Panc1 (cell line): ENCODE data around the gene LDB2. TPM values are rescaled to one million over a fixed set of nuclear protein-coding genes. Genes with fewer than 3 reads are reported as not detected.

ENCODE experiments used
- ATAC-seq: fragments of 200-7000 bp; cut with Tn5 transposase; 2 replicates; pipeline ENCODE4 v1.9.1; 2020; ENCODE audit warnings: mild to moderate bottlenecking, moderate library complexity
- BruUV-seq: library from RNA; stranded (reverse); fragments of 400-500 nt; replicated peaks from 2 replicates; lab custom pipeline; 2021; lab: Mats Ljungman, UMichigan
- CTCF ChIA-PET: fragments of 300-600 bp; sonication (Branson Sonifier 250); formaldehyde crosslinking; loops from one replicate; lab custom pipeline; 2022; ENCODE audit warnings: antibody characterized with exemption; lab: Charles Lee
- POLR2A ChIA-PET: fragments of 300-600 bp; sonication (Branson Sonifier 250); formaldehyde crosslinking; loops from one replicate; lab custom pipeline; 2022; ENCODE audit warnings: antibody characterized with exemption; lab: Charles Lee
- DNase-seq: peaks from one replicate; pipeline ENCODE4 v3.0.0-alpha.2; 2010; ENCODE audit warnings: low read depth, low spot score
- H3K27ac ChIP-seq: 2 replicates; pipeline ENCODE4 v1.5.1; 2011; ENCODE audit warnings: mild to moderate bottlenecking, low read length, inconsistent platforms
- H3K27me3 ChIP-seq: fragments of 200-500 bp; sonication (Bioruptor generic); 2 replicates; pipeline ENCODE4 v1.6.0; 2014; ENCODE audit warnings: low read length, inconsistent platforms; ENCODE audit not compliant: control insufficient read depth, insufficient read depth
- H3K36me3 ChIP-seq: fragments of 200-500 bp; sonication (Bioruptor generic); 2 replicates; pipeline ENCODE4 v1.5.1; 2014; ENCODE audit warnings: inconsistent platforms, mild to moderate bottlenecking, low read length, moderate library complexity; ENCODE audit not compliant: control insufficient read depth, insufficient read depth
- H3K4me1 ChIP-seq: 2 replicates; pipeline ENCODE4 v1.5.1; 2011; ENCODE audit warnings: inconsistent platforms, mild to moderate bottlenecking, low read length, moderate library complexity; ENCODE audit not compliant: control insufficient read depth, insufficient read depth
- H3K4me3 ChIP-seq, 2 experiments: 2 replicates each; pipeline ENCODE4 v1.5.1; 2011 to 2012; ENCODE audit warnings: low read depth in 2 of 2, low read length in 2 of 2, mild to moderate bottlenecking in 2 of 2, inconsistent platforms in 1 of 2, moderate library complexity in 1 of 2
- H3K9me3 ChIP-seq: fragments of 200-500 bp; sonication (Bioruptor generic); 2 replicates; pipeline ENCODE4 v1.5.1; 2014; ENCODE audit warnings: low read depth, mild to moderate bottlenecking, inconsistent platforms, low read length, moderate library complexity; ENCODE audit not compliant: control insufficient read depth, insufficient read depth
- CTCF ChIP-seq: fragments of 450-650 bp; IDR thresholded peaks from 2 replicates; pipeline ENCODE4 v1.5.1; 2017; ENCODE audit warnings: mild to moderate bottlenecking
- POLR2AphosphoS5 ChIP-seq: IDR thresholded peaks from 2 replicates; pipeline ENCODE4 v1.6.1; 2012; ENCODE audit warnings: mild to moderate bottlenecking, low read depth, low read length, moderate library complexity
- REST ChIP-seq, 2 experiments: IDR thresholded peaks; 2 replicates each; pipeline ENCODE4 v1.6.1; 2011 to 2012; ENCODE audit warnings: low read depth in 2 of 2, control low read depth in 1 of 2, low read length in 1 of 2, mild to moderate bottlenecking in 1 of 2, moderate library complexity in 1 of 2; ENCODE audit not compliant: insufficient read depth in 1 of 2
- SIN3A ChIP-seq: IDR thresholded peaks from 2 replicates; pipeline ENCODE4 v1.6.1; 2012; ENCODE audit warnings: low read depth, mild to moderate bottlenecking, low read length, moderate library complexity, borderline replicate concordance; ENCODE audit not compliant: insufficient read depth
- TCF7L2 ChIP-seq: IDR thresholded peaks from 2 replicates; pipeline ENCODE4 v1.6.1; 2011; ENCODE audit warnings: mild to moderate bottlenecking, low read depth, low read length, inconsistent platforms
- in situ Hi-C: cut with HindIII; loops from 2 replicates; pipeline ENCODE4 v1.10.0; 2016; ENCODE audit warnings: low sequenced_read_pairs, low pct_unique_long_range_greater_than_20kb
- intact Hi-C: fragments of 100-400 bp; cut with micrococcal nuclease; formaldehyde crosslinking; loops from one replicate; pipeline ENCODE4 v1.10.0; 2022; ENCODE audit not compliant: unreplicated experiment
- total RNA-seq: library from RNA; stranded (reverse); gene quantifications from one replicate; pipeline ENCODE4 v1.2.1, GENCODE V29; 2021; ENCODE audit not compliant: unreplicated experiment

The LDB2 gene
- total RNA-seq, 1 experiment from 2014 or later = not detected

- DNase-seq = no peak
- no peak overlapping the region for H3K4me3 ChIP-seq
- H3K27me3 ChIP-seq = no peaks in the 10 kb centered on the region
- no peak for ATAC-seq
- in situ Hi-C loops = no loop called here
- no peak overlapping the region for H3K27ac ChIP-seq
- ChIA-PET CTCF (no interaction called here), POLR2A (no interaction called here)
- no peaks in the 10 kb centered on the region for H3K9me3 ChIP-seq
- intact Hi-C loops = no loop called here
- no peak for TF ChIP-seq POLR2AphosphoS5
- no peak for TF ChIP-seq REST (IDR thresholded peaks at IDR 0.05; ENCODE audit: insufficient read depth in 1 of 2, low read depth in 2 of 2, low read length in 1 of 2)
- TF ChIP-seq CTCF = no peak
- TF ChIP-seq SIN3A = no peak
- no peak for TF ChIP-seq TCF7L2
- no peaks in the 10 kb centered on the region for H3K4me1 ChIP-seq
- H3K36me3 ChIP-seq = no peaks in the 10 kb centered on the region
- BruUV-seq = no TSS peak
Measured at GRCh38 chr4:16505726-16506125, 392.7 kb downstream of the LDB2 start.

GRCh38 chr4:16505267-16505666 is 393.2 kb downstream of the LDB2 start:
- intact Hi-C loops = no loop called here
- ATAC-seq (no peak), DNase-seq (no peak)
- BruUV-seq = no TSS peak
- CTCF ChIA-PET = no interaction called here
- H3K36me3 ChIP-seq = no peaks in the 10 kb centered on the region
- H3K27ac ChIP-seq = no peak overlapping the region
- H3K4me3 ChIP-seq = no peak overlapping the region
- H3K27me3 ChIP-seq = no peaks in the 10 kb centered on the region
- TF ChIP-seq SIN3A (no peak), CTCF (no peak), POLR2AphosphoS5 (no peak), REST (IDR thresholded peaks at IDR 0.05; ENCODE audit: insufficient read depth in 1 of 2, low read depth in 2 of 2, low read length in 1 of 2) (no peak), TCF7L2 (no peak)
- POLR2A ChIA-PET = no interaction called here
- in situ Hi-C loops = no loop called here
- no peaks in the 10 kb centered on the region for H3K9me3 ChIP-seq
- H3K4me1 ChIP-seq = no peaks in the 10 kb centered on the region
